HepG2 (cell line): ENCODE results near the gene WDR27.

ENCODE experiments used
- CBX5 ChIP-seq: sonication (generic); formaldehyde crosslinking; IDR thresholded peaks from 2 replicates; pipeline ENCODE4 v1.4.0; 2020; ENCODE audit warnings: missing genetic modification reagents, borderline replicate concordance
- CTCF ChIP-seq: sonication (generic); formaldehyde crosslinking; IDR thresholded peaks from 2 replicates; pipeline ENCODE4 v1.5.0; 2020; ENCODE audit warnings: mild to moderate bottlenecking, missing genetic modification reagents, moderate library complexity
- EP300 ChIP-seq, 3 experiments: sonication (generic) in 1 of 3; formaldehyde crosslinking in 1 of 3; IDR thresholded peaks; 2 replicates each; pipeline versions ENCODE4 v1.5.1 to v1.6.1; 2011 to 2020; ENCODE audit warnings: low read depth in 2 of 3, low read length in 2 of 3, borderline replicate concordance in 1 of 3, improper control_type of control experiment in 1 of 3, mild to moderate bottlenecking in 1 of 3, missing genetic modification reagents in 1 of 3, moderate library complexity in 1 of 3
- NFRKB ChIP-seq: fragments of 450-650 bp; IDR thresholded peaks from 2 replicates; pipeline ENCODE4 v1.6.1; 2017
- SP1 ChIP-seq, 2 experiments: fragments of 450-650 bp in 1 of 2; sonication (generic) in 1 of 2; formaldehyde crosslinking in 1 of 2; IDR thresholded peaks; 2 replicates each; pipeline versions ENCODE4 v1.4.0 to v1.6.1; 2016 to 2020; ENCODE audit warnings: missing genetic modification reagents in 1 of 2
- TFE3 ChIP-seq: IDR thresholded peaks from 2 replicates; pipeline ENCODE4 v1.6.1; 2016
- ZFX ChIP-seq: sonication (generic); formaldehyde crosslinking; IDR thresholded peaks from 2 replicates; pipeline ENCODE4 v1.4.0; 2020; ENCODE audit warnings: mild to moderate bottlenecking, low read depth, missing genetic modification reagents, moderate library complexity
- ZNF496 ChIP-seq: sonication (generic); formaldehyde crosslinking; IDR thresholded peaks from 2 replicates; pipeline ENCODE4 v1.8.1; 2023; ENCODE audit warnings: mild to moderate bottlenecking, moderate library complexity, missing genetic modification reagents; ENCODE audit not compliant: insufficient replicate concordance
- ZNF75D ChIP-seq: sonication (generic); formaldehyde crosslinking; IDR thresholded peaks from 2 replicates; pipeline ENCODE4 v1.8.1; 2023; ENCODE audit warnings: missing genetic modification reagents, mild to moderate bottlenecking, borderline replicate concordance
- ZNF766 ChIP-seq: sonication (generic); formaldehyde crosslinking; IDR thresholded peaks from 2 replicates; pipeline ENCODE4 v1.5.0; 2020; ENCODE audit warnings: missing genetic modification reagents, borderline replicate concordance
- ZNF792 ChIP-seq: IDR thresholded peaks from 2 replicates; pipeline ENCODE4 v1.6.1; 2016
- ZNF878 ChIP-seq: sonication (generic); formaldehyde crosslinking; IDR thresholded peaks from 2 replicates; pipeline ENCODE4 v1.8.1; 2023; ENCODE audit warnings: mild to moderate bottlenecking, missing genetic modification reagents, moderate library complexity

- no peak for TF ChIP-seq ZNF766 (CRISPR knock-in tag)
- TF ChIP-seq TFE3: no peak
- no peak for TF ChIP-seq CTCF (CRISPR knock-in tag)
- TF ChIP-seq EP300 (IDR thresholded peaks at IDR 0.05; ENCODE audit: low read depth in 2 of 2, low read length in 2 of 2): no peak
- TF ChIP-seq EP300 (CRISPR knock-in tag; IDR thresholded peaks at IDR 0.05; ENCODE audit: borderline replicate concordance): no peak
- TF ChIP-seq ZFX: no peak
- no peak for TF ChIP-seq SP1 (IDR thresholded peaks at IDR 0.05)
- no peak for TF ChIP-seq SP1 (CRISPR knock-in tag; IDR thresholded peaks at IDR 0.05)
- TF ChIP-seq NFRKB: no peak
- no peak for TF ChIP-seq ZNF792 (CRISPR knock-in tag)
- no peak for TF ChIP-seq ZNF496 (CRISPR knock-in tag)
- TF ChIP-seq CBX5 (CRISPR knock-in tag): no peak
- TF ChIP-seq ZNF75D (CRISPR knock-in tag): no peak
- no peak for TF ChIP-seq ZNF878 (CRISPR knock-in tag)
Measured at GRCh38 chr6:169449221-169449620, 252.6 kb downstream of the WDR27 start.
